Thoracic aorta (tissue), 2 donors: ENCODE results near the gene MRO. TPM values are rescaled to one million over a fixed set of nuclear protein-coding genes. Genes with fewer than 3 reads are reported as not detected.
"Not testable (repeated sequence)": the region's sequence is repeated elsewhere in the genome, so short reads cannot be mapped to it uniquely, and the experiment has no call there.

Experiments
- ATAC-seq: fragments of 150-250 bp; one replicate; pipeline ENCODE4 v1.8.0; 2017; ENCODE audit warnings: low read depth; ENCODE audit not compliant: insufficient number of reproducible peaks, low FRiP score
- DNase-seq: peaks from one replicate; pipeline ENCODE4 v3.0.0-alpha.2; 2020; ENCODE audit warnings: low spot score
- H3K27ac ChIP-seq, 2 donors: fragments of 200-600 bp; sonication (generic); 1 replicate in 1 of 2; 2 replicates in 1 of 2; pipeline ENCODE4 v1.5.1; 2016; ENCODE audit warnings: mild to moderate bottlenecking in 2 of 2, moderate library complexity in 2 of 2
- H3K27me3 ChIP-seq: fragments of 200-600 bp; sonication (generic); replicated peaks from 2 replicates; pipeline ENCODE4 v1.6.0; 2016; ENCODE audit warnings: mild to moderate bottlenecking; ENCODE audit not compliant: insufficient read depth
- H3K36me3 ChIP-seq: fragments of 200-600 bp; sonication (generic); one replicate; pipeline ENCODE4 v1.5.1; 2016
- H3K4me1 ChIP-seq, 2 donors: fragments of 200-600 bp; sonication (generic); 1 replicate in 1 of 2; 2 replicates in 1 of 2; pipeline versions ENCODE4 v1.5.1 to v1.6.0; 2016; ENCODE audit warnings: low read depth in 2 of 2, mild to moderate bottlenecking in 1 of 2; ENCODE audit not compliant: control insufficient read depth in 1 of 2
- H3K4me3 ChIP-seq: fragments of 200-600 bp; sonication (generic); 2 replicates; pipeline ENCODE4 v1.5.1; 2016; ENCODE audit warnings: mild to moderate bottlenecking
- H3K9me3 ChIP-seq: fragments of 200-600 bp; sonication (generic); 2 replicates; pipeline ENCODE4 v1.5.1; 2016
- total RNA-seq, 2 donors: library from RNA; depleted of rRNA; stranded (reverse); fragments of >200 nt; gene quantifications; one replicate each; pipeline versions ENCODE4 v1.1.0 to v1.2.3, GENCODE V29; 2016
- TF ChIP-seq, protein P1 (sequence below): fragments of 200-600 bp; sonication (generic); IDR thresholded peaks from one replicate; pipeline ENCODE4 v1.5.1; 2019; ENCODE audit warnings: antibody characterized with exemption

The MRO gene
- total RNA-seq, 2 donors from 2014 or later, result 1.1 to 6.3 TPM

DNA sequence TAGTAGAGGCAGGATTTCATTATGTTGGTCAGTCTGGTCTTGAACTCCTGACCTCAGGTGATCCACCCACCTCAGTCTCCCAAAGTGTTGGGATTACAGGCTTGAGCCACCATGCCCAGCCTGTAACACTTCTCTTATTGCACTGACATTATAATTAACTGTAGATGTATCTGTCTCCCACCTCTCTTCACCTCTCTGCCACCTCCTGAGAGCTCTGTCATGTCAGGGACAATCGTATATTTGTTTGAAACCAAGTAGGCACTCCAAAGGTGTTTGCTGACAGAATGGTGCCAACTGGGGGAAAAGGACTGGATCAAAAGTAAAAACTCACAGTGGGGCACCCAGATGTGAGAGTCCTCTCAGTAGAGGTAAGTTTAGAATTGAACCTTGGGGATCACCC, 41.8 kb upstream of the MRO start:
- DNase-seq, result no peak
- Histone ChIP-seq H3K27me3 (no peaks in the 10 kb centered on the region), H3K36me3 (no peaks in the 10 kb centered on the region), H3K4me1 (no peaks in the 10 kb centered on the region), H3K27ac (no peak overlapping the region), H3K9me3 (no peaks in the 10 kb centered on the region), H3K4me3 (no peak overlapping the region)
- ATAC-seq, result no peak
- TF ChIP-seq, protein P1, sequence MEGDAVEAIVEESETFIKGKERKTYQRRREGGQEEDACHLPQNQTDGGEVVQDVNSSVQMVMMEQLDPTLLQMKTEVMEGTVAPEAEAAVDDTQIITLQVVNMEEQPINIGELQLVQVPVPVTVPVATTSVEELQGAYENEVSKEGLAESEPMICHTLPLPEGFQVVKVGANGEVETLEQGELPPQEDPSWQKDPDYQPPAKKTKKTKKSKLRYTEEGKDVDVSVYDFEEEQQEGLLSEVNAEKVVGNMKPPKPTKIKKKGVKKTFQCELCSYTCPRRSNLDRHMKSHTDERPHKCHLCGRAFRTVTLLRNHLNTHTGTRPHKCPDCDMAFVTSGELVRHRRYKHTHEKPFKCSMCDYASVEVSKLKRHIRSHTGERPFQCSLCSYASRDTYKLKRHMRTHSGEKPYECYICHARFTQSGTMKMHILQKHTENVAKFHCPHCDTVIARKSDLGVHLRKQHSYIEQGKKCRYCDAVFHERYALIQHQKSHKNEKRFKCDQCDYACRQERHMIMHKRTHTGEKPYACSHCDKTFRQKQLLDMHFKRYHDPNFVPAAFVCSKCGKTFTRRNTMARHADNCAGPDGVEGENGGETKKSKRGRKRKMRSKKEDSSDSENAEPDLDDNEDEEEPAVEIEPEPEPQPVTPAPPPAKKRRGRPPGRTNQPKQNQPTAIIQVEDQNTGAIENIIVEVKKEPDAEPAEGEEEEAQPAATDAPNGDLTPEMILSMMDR, result no peak

DNA sequence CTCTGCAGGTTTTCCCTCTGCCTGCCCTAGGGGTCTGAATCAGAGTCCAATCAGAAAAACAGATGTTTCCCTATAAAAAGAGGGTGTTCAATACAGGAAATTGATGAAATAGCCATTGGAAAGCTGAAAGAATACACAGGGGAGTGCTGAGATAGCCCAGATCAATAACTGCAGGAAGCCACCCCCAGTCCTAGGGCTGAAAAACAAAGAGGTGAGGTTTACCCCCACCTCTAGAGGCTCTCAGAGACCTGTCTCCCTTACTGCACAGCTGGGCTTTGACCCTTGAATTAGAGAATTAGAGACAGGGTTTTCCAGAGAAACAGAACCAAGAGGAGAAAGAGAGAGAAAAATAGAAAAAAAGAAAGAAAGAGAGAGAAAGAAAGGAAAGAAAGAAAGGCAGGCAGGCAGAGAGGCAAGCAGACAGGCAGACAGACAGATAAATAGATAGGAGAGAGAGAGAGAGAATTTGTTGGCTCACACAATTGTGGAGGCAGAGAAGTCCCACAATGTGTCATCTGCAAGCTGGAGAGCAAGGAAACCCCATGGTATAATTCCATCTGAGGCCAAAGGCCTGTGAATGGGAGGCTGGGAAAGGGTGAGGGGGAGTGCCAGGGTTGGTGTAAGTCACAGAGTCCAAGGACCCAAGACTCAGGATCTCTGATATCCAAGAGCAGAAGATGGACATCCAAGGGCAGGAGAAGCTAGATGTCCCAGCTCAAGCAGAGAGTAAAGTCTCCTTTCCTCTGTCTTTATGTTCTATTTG, 40.2 kb upstream of the MRO start:
- TF ChIP-seq, protein P1, result no peak
- DNase-seq, result no peak
- no peak overlapping the region for H3K4me3 ChIP-seq
- ATAC-seq, result no peak
- no peaks in the 10 kb centered on the region for H3K4me1 ChIP-seq
- H3K27me3 ChIP-seq, result no peaks in the 10 kb centered on the region
- H3K36me3 ChIP-seq, result no peaks in the 10 kb centered on the region
- H3K27ac ChIP-seq, result no peak overlapping the region
- no peaks in the 10 kb centered on the region for H3K9me3 ChIP-seq

DNA sequence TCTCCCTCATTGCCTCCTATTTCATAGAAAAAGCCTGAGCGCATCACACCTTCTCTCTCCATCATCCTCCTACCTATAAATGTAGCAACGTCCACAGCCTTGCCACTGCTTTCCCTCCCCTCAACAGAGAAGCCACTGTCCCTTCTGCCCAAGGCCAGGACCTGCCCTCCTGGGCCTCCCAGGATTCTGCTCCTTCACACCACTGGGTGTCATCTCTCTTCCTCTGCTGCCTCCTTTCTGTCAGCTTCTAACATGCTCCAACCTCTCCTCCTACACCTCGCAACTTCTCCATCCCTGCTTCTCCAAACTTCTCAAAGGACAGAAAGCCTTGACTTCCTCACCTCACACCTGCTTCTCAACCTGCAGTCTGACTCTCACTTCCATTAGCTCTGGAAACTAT, 37.9 kb upstream of the MRO start:
- Histone ChIP-seq H3K4me3 (no peak overlapping the region), H3K27ac (no peak overlapping the region), H3K9me3 (no peaks in the 10 kb centered on the region), H3K36me3 (no peaks in the 10 kb centered on the region), H3K4me1 (no peaks in the 10 kb centered on the region), H3K27me3 (no peaks in the 10 kb centered on the region)
- DNase-seq, result no peak
- no peak for ATAC-seq
- TF ChIP-seq, protein P1, result no peak

DNA sequence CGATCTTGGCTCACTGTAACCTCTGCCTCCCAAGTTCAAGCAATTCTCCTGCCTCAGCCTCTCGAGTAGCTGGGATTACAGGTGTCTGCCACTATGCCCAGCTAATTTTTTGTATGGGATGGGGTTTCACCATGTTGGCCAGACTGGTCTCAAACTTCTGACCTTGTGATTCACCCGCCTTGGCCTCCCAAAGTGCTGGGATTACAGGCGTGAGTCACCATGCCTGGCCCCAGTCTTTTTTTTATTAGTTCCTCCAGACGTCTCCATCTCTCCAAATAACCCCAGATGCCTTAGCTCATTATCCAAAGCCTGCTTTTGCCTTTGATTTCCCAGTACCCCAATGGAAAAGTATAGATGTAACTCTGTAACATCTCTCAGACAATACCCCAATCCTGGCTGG, 37.4 kb upstream of the MRO start:
- H3K4me3 ChIP-seq, H3K9me3 ChIP-seq, DNase-seq, H3K27ac ChIP-seq, ATAC-seq, H3K4me1 ChIP-seq, H3K36me3 ChIP-seq, H3K27me3 ChIP-seq: not testable (repeated sequence)

DNA sequence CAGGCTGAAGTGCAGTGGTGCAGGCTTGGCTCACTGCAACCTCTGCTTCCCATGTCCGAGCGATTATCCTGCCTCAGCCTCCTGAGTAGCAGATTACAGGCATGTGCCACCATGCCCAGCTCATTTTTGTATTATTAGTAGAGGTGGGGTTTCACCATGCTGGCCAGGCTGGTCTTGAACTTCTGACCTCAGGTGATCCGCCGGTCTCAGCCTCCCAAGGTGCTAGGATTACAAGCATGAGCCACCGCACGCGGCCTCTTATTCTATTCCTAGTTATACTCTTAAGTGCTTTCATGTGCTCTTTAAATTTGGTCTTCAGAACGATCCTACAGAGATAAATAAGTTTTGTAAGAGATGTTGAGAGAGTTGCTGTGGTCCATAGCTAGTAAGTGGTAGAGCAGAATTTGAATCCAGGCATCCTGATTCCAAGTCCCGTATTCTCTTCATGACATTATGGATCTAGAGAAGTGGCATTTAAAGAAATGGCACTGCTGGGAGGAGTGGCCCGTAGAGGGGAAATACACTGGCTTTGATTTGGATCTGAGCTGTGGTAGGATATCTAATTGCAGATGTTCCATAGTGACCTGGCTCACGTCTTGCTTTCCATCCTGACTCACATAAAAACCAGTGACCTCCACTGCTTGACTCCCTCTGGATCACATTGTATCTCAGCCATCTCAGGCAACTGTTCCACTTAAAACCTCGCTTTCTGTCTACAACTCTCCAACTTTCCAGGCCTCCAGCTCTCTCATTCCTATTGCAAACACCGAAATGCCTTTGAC, 36.4 kb upstream of the MRO start:
- Histone ChIP-seq H3K4me1 (no peaks in the 10 kb centered on the region), H3K27me3 (no peaks in the 10 kb centered on the region), H3K4me3 (no peak overlapping the region), H3K27ac (no peak overlapping the region), H3K36me3 (no peaks in the 10 kb centered on the region), H3K9me3 (no peaks in the 10 kb centered on the region)
- no peak for ATAC-seq
- no peak for DNase-seq
- TF ChIP-seq, protein P1, result no peak
